ENCODE measurements around the gene OR5M3. TPM values are rescaled to one million over a fixed set of nuclear protein-coding genes. Genes with fewer than 3 reads are reported as not detected.

The OR5M3 gene
- not detected in 5 replicates for total RNA-seq (2022; extraction: Qiagen RNA extraction)

DNA sequence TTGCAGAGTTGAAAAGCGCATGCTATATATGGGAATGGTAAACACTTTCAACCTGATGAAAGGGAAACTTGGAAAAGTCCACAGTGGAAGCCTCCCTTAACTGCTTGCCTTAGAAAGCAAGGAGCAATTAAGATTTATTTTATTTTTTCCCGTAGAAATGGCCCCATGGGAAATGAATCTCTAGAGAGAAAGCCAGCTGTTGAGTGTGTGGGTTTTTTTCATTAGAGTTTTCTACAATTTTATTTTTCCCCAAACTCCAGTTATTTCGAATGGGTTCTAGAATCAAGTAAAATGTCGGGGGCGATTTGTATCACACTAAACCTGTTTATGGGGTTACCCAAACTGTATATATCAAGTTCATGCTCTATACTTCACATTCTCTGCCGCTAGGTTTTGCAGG, at the start of gene OR5M3:
Gene OR5M3, minus strand, starts transcription at position 101 of the 400 bp plus-strand sequence. CDS start 2,855 bp downstream, outside the sequence.

GRCh38 chr11:56491270-56491669, 18.1 kb upstream of the OR5M3 start, which contains the start of gene OR5M8:
OR5M8 (minus strand) TSS chr11:56491370; CDS start chr11:56491370, 0 bp downstream.

Other genes with a start within 250 kb of the OR5M3 start
- gene OR5T2, start 239.1 kb downstream of the OR5M3 start, total RNA-seq (2022; extraction: Qiagen RNA extraction), result not detected in 5 replicates
- not detected in 5 replicates for gene OR5T3, start 221.1 kb downstream of the OR5M3 start, total RNA-seq (2022; extraction: Qiagen RNA extraction)
- gene OR5T1, start 199.2 kb downstream of the OR5M3 start, total RNA-seq (2022; extraction: Qiagen RNA extraction), result not detected in 5 replicates
- not detected in 5 replicates for gene OR8H1, start 181.1 kb downstream of the OR5M3 start, total RNA-seq (2022; extraction: Qiagen RNA extraction)
- not detected in 5 replicates for gene OR8K3, start 158.2 kb downstream of the OR5M3 start, total RNA-seq (2022; extraction: Qiagen RNA extraction)
- not detected in 5 replicates for gene OR8K1, start 127.3 kb downstream of the OR5M3 start, total RNA-seq (2022; extraction: Qiagen RNA extraction)
- not detected in 5 replicates for gene OR8J1, start 119.1 kb downstream of the OR5M3 start, total RNA-seq (2022; extraction: Qiagen RNA extraction)
- not detected in 5 replicates for gene OR8U1, start 97.7 kb downstream of the OR5M3 start, total RNA-seq (2022; extraction: Qiagen RNA extraction)
- not detected in 5 replicates for gene OR5AL1, start 60.7 kb downstream of the OR5M3 start, total RNA-seq (2022; extraction: Qiagen RNA extraction)
- not detected in 5 replicates for gene OR5M8, start 18.0 kb upstream of the OR5M3 start, total RNA-seq (2022; extraction: Qiagen RNA extraction)
- not detected in 5 replicates for gene OR5M11, start 69.9 kb upstream of the OR5M3 start, total RNA-seq (2022; extraction: Qiagen RNA extraction)
- not detected in 5 replicates for gene OR5M10, start 104.4 kb upstream of the OR5M3 start, total RNA-seq (2022; extraction: Qiagen RNA extraction)
- not detected in 5 replicates for gene OR5M1, start 141.5 kb upstream of the OR5M3 start, total RNA-seq (2022; extraction: Qiagen RNA extraction)
- gene OR5AP2, start 169.1 kb upstream of the OR5M3 start, total RNA-seq (2022; extraction: Qiagen RNA extraction), result not detected in 5 replicates
- gene OR5AR1, start 190.3 kb upstream of the OR5M3 start, total RNA-seq (2022; extraction: Qiagen RNA extraction), result not detected in 5 replicates
- gene OR9G1, start 225.7 kb upstream of the OR5M3 start, total RNA-seq (2022; extraction: Qiagen RNA extraction), result not detected in 5 replicates

Measured in A549 treated with Hydrocortisone at 1 μM for 4 hours (cell line).